ENCODE data around the gene GATAD2B.

Gene GATAD2B

DNA sequence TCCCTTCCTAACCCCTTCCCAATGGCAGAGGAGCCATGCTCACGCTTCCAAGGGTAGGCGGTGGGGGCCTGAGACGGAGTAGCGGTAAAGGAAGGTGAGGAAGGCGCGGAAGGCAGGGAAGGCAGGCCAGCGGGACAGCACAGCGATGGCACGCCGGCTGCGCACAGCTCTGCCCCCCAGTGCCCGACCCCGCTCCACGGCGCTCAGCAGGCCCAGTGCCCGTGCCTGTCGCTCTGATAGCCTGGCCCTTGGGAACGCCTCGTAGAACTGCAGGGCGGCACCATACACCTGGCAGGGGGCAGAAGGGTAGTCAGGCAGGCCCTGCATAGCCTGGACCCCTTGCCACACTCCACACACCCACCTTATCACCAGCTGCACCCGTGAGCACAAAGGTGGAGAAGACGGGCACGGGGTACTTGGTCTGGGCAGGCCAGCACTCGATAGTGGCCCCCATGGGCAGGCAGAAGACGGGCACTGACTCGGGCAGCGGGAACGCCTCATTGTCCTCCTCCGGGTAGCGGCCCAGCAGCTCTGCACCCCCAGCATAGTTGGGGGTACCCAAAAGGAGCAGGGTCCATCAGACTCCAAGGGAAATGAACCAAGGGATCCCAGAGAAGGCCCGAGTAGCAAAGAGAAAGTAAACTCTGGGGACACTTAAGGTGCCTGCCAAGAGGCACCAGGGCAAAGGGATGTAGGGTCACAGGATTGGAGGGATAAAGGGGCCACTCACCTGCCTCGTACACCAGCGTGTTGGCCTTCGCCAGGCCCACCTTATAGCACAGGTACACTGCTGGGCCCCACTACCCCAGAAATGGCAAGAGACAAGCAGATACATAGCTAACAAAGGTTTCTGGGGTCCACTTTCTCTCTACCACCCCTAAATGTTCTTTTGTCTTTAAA, 19.3 kb upstream of the GATAD2B start:
- POLR2A ChIA-PET, result no interaction called here
- DNase-seq (ENCODE audit: extremely low spot score), result no peak
- TF ChIP-seq, protein P1, sequence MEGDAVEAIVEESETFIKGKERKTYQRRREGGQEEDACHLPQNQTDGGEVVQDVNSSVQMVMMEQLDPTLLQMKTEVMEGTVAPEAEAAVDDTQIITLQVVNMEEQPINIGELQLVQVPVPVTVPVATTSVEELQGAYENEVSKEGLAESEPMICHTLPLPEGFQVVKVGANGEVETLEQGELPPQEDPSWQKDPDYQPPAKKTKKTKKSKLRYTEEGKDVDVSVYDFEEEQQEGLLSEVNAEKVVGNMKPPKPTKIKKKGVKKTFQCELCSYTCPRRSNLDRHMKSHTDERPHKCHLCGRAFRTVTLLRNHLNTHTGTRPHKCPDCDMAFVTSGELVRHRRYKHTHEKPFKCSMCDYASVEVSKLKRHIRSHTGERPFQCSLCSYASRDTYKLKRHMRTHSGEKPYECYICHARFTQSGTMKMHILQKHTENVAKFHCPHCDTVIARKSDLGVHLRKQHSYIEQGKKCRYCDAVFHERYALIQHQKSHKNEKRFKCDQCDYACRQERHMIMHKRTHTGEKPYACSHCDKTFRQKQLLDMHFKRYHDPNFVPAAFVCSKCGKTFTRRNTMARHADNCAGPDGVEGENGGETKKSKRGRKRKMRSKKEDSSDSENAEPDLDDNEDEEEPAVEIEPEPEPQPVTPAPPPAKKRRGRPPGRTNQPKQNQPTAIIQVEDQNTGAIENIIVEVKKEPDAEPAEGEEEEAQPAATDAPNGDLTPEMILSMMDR (IDR thresholded peaks at IDR 0.05; ENCODE audit: control extremely low read depth, extremely low read depth, low read depth, missing control alignments), result no peak
- CTCF ChIA-PET, result interaction anchor here (4.9 to 9.0 kb wide), 2 partner anchors 18 to 145 kb away, joined by 35 to 108 read pairs; partner anchors contain the start of gene GATAD2B

DNA sequence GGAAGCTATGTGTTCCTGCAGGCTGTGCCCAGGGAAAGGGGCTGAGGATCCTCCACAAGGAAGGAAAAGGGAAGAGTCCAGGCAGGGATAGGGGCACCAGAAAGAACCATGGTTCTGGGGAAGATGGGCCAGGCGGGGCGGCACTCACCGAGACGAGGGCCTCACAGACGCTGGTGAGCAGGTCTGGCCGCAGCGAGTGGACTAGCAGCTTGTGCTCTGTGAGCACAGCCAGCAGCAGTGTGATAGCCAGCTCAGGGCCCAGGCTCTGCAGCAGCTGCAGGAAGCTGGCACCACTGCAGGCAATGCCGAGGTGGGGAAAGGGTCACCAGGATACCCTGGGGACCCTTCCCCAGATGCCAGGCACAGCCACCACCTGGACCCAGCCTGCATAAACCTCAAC, 18.0 kb upstream of the GATAD2B start:
- CTCF ChIA-PET, result interaction anchor here (1.3 to 9.0 kb wide), 3 partner anchors 12 to 140 kb away, joined by 3 to 108 read pairs (median 4); partner anchors contain the start of gene GATAD2B

DNA sequence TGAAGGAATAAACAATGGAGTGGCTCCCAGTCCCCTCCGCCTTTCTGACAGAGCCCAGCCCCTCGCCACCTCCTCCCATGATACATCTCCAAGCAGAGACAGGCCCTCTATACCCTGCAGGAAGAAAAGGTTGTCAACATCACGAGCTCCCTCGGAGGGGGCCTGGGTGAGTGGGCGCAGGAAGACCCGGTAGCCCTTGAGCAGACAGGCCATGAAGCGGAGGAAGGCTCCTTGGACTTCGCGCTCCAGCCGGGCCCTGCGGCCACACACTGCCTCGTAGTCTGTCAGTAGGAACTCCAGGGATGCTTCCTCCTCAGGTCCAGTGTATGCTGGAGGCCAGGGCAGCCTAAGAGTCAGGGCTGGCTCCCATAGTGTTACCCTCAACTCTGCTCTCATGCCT, 16.7 kb upstream of the GATAD2B start:
- TF ChIP-seq, protein P1 (IDR thresholded peaks at IDR 0.05; ENCODE audit: control extremely low read depth, extremely low read depth, low read depth, missing control alignments), result no peak
- no peak for DNase-seq (ENCODE audit: extremely low spot score)
- ChIA-PET CTCF (interaction anchor here (1.0 to 9.0 kb wide), 4 partner anchors 15 to 139 kb away, joined by 3 to 108 read pairs (median 4); partner anchors contain the start of genes GATAD2B and RAB13), POLR2A (interaction anchor here (1.5 kb wide), 1 partner anchor 17 kb away, joined by 6 read pairs; the partner anchor contains the start of gene GATAD2B)

More for the DNA sequence above, 18.0 kb upstream of the GATAD2B start:
- no peak for DNase-seq (ENCODE audit: extremely low spot score)
- TF ChIP-seq, protein P1 (IDR thresholded peaks at IDR 0.05; ENCODE audit: control extremely low read depth, extremely low read depth, low read depth, missing control alignments), result no peak
- POLR2A ChIA-PET, result interaction anchor here (1.5 kb wide), 1 partner anchor 18 kb away, joined by 6 read pairs; the partner anchor contains the start of gene GATAD2B

DNA sequence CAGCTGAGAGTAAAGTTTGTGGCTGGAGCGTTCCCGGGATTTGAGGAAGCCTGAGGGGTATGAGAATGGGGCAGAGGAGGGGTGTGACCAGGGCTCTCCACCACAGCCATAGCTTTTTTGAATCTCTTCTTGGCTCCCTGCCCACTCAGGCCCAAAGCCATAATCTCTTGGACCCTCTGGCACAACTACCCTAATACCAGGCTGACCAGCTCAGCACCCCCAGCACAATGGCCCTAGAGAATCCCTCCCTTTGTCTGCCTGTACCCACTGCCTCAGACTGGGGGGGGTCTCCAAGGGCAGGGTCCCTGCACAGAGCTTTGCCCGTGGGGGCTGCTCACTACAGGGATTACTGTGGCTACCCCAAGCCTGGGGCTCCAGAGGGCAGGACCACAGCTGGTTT, 16.2 kb upstream of the GATAD2B start:
- ChIA-PET CTCF (interaction anchor here (1.2 to 9.0 kb wide), 3 partner anchors 15 to 112 kb away, joined by 3 to 108 read pairs (median 3); partner anchors contain the start of genes GATAD2B and RAB13), POLR2A (no interaction called here)
- DNase-seq (ENCODE audit: extremely low spot score), result no peak
- TF ChIP-seq, protein P1 (IDR thresholded peaks at IDR 0.05; ENCODE audit: control extremely low read depth, extremely low read depth, low read depth, missing control alignments), result no peak

DNA sequence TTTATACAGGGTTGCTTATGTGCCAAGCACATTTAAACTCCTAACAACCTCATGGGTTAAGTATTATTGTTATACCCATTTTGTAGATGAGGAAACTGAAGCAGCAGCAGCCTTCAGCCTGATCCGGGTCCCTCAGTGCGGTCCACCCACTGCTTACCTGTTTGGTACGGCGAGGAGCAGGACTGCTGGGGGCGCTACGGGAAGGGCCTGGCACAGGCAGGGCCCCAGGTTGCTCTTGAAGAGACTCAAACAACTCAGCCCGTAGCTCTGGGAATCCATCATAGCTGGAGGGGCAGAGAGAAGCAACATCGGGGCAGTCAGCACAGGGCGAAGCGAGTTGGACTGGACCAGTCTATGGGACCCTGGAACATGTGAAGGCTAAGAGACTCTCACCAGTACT, 14.6 kb upstream of the GATAD2B start:
- ChIA-PET CTCF (interaction anchor here (1.0 kb wide), 1 partner anchor 9 kb away, joined by 4 read pairs; the partner anchor contains the start of gene DENND4B), POLR2A (no interaction called here)
- DNase-seq (ENCODE audit: extremely low spot score), result no peak
- TF ChIP-seq, protein P1 (IDR thresholded peaks at IDR 0.05; ENCODE audit: control extremely low read depth, extremely low read depth, low read depth, missing control alignments), result no peak

DNA sequence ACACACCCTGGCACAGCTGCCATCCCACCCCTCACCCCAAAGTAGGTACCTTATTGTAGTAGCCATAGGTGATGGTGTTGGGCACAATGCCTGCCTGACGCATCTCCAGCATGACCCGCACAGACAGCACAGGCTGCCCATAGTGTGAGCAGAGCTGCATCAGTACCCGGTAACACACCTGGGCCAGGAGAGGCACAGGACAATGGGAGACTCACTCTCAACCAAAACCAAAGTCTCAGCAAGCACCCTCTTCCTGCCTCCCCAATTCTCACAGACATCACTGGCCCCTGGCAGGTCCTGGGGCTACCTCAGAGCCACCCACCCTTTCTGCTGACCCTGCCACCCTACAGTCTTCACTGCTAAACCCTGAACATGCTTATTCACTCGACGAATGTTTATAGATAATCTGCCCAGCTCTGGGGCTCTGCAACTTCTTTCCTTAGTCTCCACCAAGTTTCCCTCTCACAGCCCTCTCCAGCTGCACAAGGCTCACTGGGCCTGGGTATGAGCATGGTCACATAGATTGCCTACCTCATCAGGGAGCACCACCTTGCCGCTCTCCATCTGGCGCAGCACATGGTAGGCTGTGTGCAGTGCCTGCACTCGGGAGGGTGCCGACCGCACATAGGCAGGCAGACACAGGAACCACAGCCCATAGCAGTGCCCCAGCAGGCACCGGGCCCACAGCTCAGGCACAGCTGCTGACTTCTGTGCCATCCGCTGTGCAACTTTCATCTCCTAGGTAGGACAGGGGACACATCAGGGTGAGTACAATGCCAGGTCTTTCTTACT, 13.4 kb upstream of the GATAD2B start:
- TF ChIP-seq, protein P1 (IDR thresholded peaks at IDR 0.05; ENCODE audit: control extremely low read depth, extremely low read depth, low read depth, missing control alignments), result no peak

More for the DNA sequence above, 13.4 kb upstream of the GATAD2B start:
- no peak for DNase-seq (ENCODE audit: extremely low spot score)
- ChIA-PET POLR2A (no interaction called here), CTCF (no interaction called here)
